Liver (tissue), 9 donors: ENCODE data around the gene SNAPC4. TPM values are rescaled to one million over a fixed set of nuclear protein-coding genes. Genes with fewer than 3 reads are reported as not detected.
A peak's percentile ranks its signal among the peaks of the same experiment; 100 is the strongest.

Source experiments
- DNase-seq: peaks from one replicate; pipeline ENCODE4 v3.0.0-alpha.2; 2017; ENCODE audit warnings: low spot score
- H3K27ac ChIP-seq, 2 donors: one replicate each; pipeline ENCODE4 v1.7.0; 2013; ENCODE audit warnings: inconsistent platforms in 2 of 2, low read length in 2 of 2, control low read depth in 1 of 2, low read depth in 1 of 2, mild to moderate bottlenecking in 1 of 2
- H3K27me3 ChIP-seq, 4 donors: one replicate each; pipeline versions ENCODE4 v1.6.1 to v1.7.0; 2013; ENCODE audit warnings: low read length in 3 of 4, inconsistent platforms in 1 of 4, mild to moderate bottlenecking in 1 of 4, moderate library complexity in 1 of 4; ENCODE audit not compliant: control insufficient read depth in 4 of 4, insufficient read depth in 4 of 4
- H3K36me3 ChIP-seq, 4 donors: one replicate each; pipeline versions ENCODE4 v1.6.1 to v1.7.0; 2013; ENCODE audit warnings: low read length in 3 of 4, mild to moderate bottlenecking in 3 of 4, low read depth in 1 of 4, moderate library complexity in 1 of 4; ENCODE audit not compliant: control insufficient read depth in 4 of 4, insufficient read depth in 3 of 4
- H3K4me1 ChIP-seq, 4 donors: one replicate each; pipeline versions ENCODE4 v1.6.1 to v1.7.0; 2013; ENCODE audit warnings: low read length in 3 of 4, mild to moderate bottlenecking in 3 of 4, moderate library complexity in 1 of 4; ENCODE audit not compliant: control insufficient read depth in 4 of 4, insufficient read depth in 4 of 4
- H3K4me3 ChIP-seq, 3 donors: one replicate each; pipeline versions ENCODE4 v1.6.1 to v1.7.0; 2013; ENCODE audit warnings: low read length in 3 of 3, control low read depth in 1 of 3, low read depth in 1 of 3, mild to moderate bottlenecking in 1 of 3
- H3K9ac ChIP-seq, 2 donors: one replicate each; pipeline ENCODE4 v1.7.0; 2013; ENCODE audit warnings: low read length in 2 of 2, mild to moderate bottlenecking in 2 of 2, moderate library complexity in 2 of 2, control low read depth in 1 of 2, low read depth in 1 of 2
- H3K9me3 ChIP-seq, 4 donors: one replicate each; pipeline versions ENCODE4 v1.6.1 to v1.7.0; 2013; ENCODE audit warnings: low read length in 3 of 4; ENCODE audit not compliant: control insufficient read depth in 4 of 4
- ATF3 ChIP-seq: IDR thresholded peaks from 2 replicates; pipeline ENCODE4 v1.6.1; 2016; ENCODE audit warnings: antibody characterized with exemption
- CTCF ChIP-seq: fragments of 150-350 bp; IDR thresholded peaks from 2 replicates; pipeline ENCODE4 v1.5.1; 2017; ENCODE audit warnings: improper control_type of control experiment, low read depth, low read length; ENCODE audit not compliant: missing input control
- EGR1 ChIP-seq, 2 donors: IDR thresholded peaks; 2 replicates each; pipeline ENCODE4 v1.6.1; 2016 to 2018; ENCODE audit warnings: antibody characterized with exemption in 2 of 2, low read depth in 2 of 2
- FOXA1 ChIP-seq: IDR thresholded peaks from 2 replicates; pipeline ENCODE4 v1.6.1; 2016; ENCODE audit warnings: antibody characterized with exemption
- FOXA2 ChIP-seq: IDR thresholded peaks from 2 replicates; pipeline ENCODE4 v1.6.1; 2016; ENCODE audit warnings: antibody characterized with exemption
- GABPA ChIP-seq, 2 donors: IDR thresholded peaks in 1 of 2; conservative IDR thresholded peaks in 1 of 2; 2 replicates each; pipeline ENCODE4 v1.6.1; 2016; ENCODE audit warnings: antibody characterized with exemption in 2 of 2, mild to moderate bottlenecking in 1 of 2, moderate library complexity in 1 of 2
- HNF4A ChIP-seq, 2 donors: conservative IDR thresholded peaks; 2 replicates each; pipeline ENCODE4 v1.6.1; 2016; ENCODE audit warnings: antibody characterized with exemption in 2 of 2, mild to moderate bottlenecking in 2 of 2
- HNF4G ChIP-seq: IDR thresholded peaks from 2 replicates; pipeline ENCODE4 v1.6.1; 2016; ENCODE audit warnings: antibody characterized with exemption
- JUND ChIP-seq, 2 donors: IDR thresholded peaks; 2 replicates each; pipeline ENCODE4 v1.6.1; 2016; ENCODE audit warnings: antibody characterized with exemption in 2 of 2
- MAX ChIP-seq: IDR thresholded peaks from 2 replicates; pipeline ENCODE4 v1.6.1; 2016; ENCODE audit warnings: antibody characterized with exemption
- NR2F2 ChIP-seq: IDR thresholded peaks from 2 replicates; pipeline ENCODE4 v1.6.1; 2016; ENCODE audit warnings: antibody characterized with exemption
- RAD21 ChIP-seq, 2 donors: IDR thresholded peaks; 2 replicates each; pipeline ENCODE4 v1.6.1; 2016; ENCODE audit warnings: antibody characterized with exemption in 2 of 2, mild to moderate bottlenecking in 2 of 2
- REST ChIP-seq: IDR thresholded peaks from 2 replicates; pipeline ENCODE4 v1.6.1; 2016; ENCODE audit warnings: antibody characterized with exemption, mild to moderate bottlenecking
- RXRA ChIP-seq, 2 donors: IDR thresholded peaks; 2 replicates each; pipeline ENCODE4 v1.6.1; 2017 to 2018; ENCODE audit warnings: antibody characterized with exemption in 2 of 2, mild to moderate bottlenecking in 1 of 2
- SP1 ChIP-seq: IDR thresholded peaks from 2 replicates; pipeline ENCODE4 v1.6.1; 2018; ENCODE audit warnings: antibody characterized with exemption, mild to moderate bottlenecking
- TAF1 ChIP-seq: conservative IDR thresholded peaks from 2 replicates; pipeline ENCODE4 v1.6.1; 2016; ENCODE audit warnings: antibody characterized with exemption, mild to moderate bottlenecking
- YY1 ChIP-seq: IDR thresholded peaks from 2 replicates; pipeline ENCODE4 v1.6.1; 2016; ENCODE audit warnings: antibody characterized with exemption, mild to moderate bottlenecking
- ZBTB33 ChIP-seq: IDR thresholded peaks from 2 replicates; pipeline ENCODE4 v1.6.1; 2016; ENCODE audit warnings: antibody characterized with exemption
- WGBS: extraction: QIAGEN DNeasy Blood & Tissue Kit; methylation state at CpG from one replicate; pipeline ENCODE4 v1.1.7; 2013; 5-methylcytosine and 5-hydroxymethylcytosine counted together
- polyA plus RNA-seq, 2 donors: library from polyadenylated mRNA; stranded (reverse) in 1 of 2; unstranded in 1 of 2; fragments of 200-250 nt in 1 of 2; fragments of >200 nt in 1 of 2; fragmentation: Nextera tagmentation in 1 of 2; extraction: Ambion mirVana in 1 of 2; gene quantifications; one replicate each; pipeline versions ENCODE4 v1.2.1 to v1.2.3, GENCODE V29; 2013 to 2015
- total RNA-seq, 2 donors: library from RNA; depleted of rRNA; stranded (reverse); fragments of >200 nt; gene quantifications; one replicate each; pipeline ENCODE4 v1.2.3, GENCODE V29; 2014
- donor health status: healthy.
- donor health status: healthy.
- donor health status: healthy.
- donor health status: healthy.
- donor health status: healthy.

The SNAPC4 gene
- total RNA-seq (1 to 10 TPM; 2.3 to 4.2 TPM), polyA plus RNA-seq (1 to 10 TPM in 1 of 2 donors, under 1 TPM in 1; 0.75 to 3.9 TPM)

- 6% methylated on average over 71 of the region's 71 CpGs for WGBS
- peak; percentile 89 for DNase-seq
- H3K4me1 ChIP-seq: peaks cover 6 to 48% (median 35%) of the 10 kb centered on the region in 4 donors
- peak within 1 kb of the TSS; percentile 11 to 80 for H3K27ac ChIP-seq
- peak within 1 kb of the TSS; percentile 50 to 56 for H3K9ac ChIP-seq
- no peaks in the 10 kb centered on the region for H3K9me3 ChIP-seq
- peaks cover 2 to 29% (median 5%) of the 10 kb centered on the region in 4 donors for H3K36me3 ChIP-seq
- no peaks in the 10 kb centered on the region for H3K27me3 ChIP-seq
- no peak for TF ChIP-seq ZBTB33
- no peak for TF ChIP-seq EGR1 (IDR thresholded peaks at IDR 0.05; ENCODE audit: low read depth in 2 of 2)
- no peak for TF ChIP-seq MAX
- no peak for TF ChIP-seq TAF1
- no peak for TF ChIP-seq NR2F2
- peak; percentile 90 for TF ChIP-seq CTCF
- TF ChIP-seq RAD21 (IDR thresholded peaks at IDR 0.05): peak; percentile 68 to 80
- TF ChIP-seq YY1: peak; percentile 14
- no peak for TF ChIP-seq SP1
- TF ChIP-seq JUND (IDR thresholded peaks at IDR 0.05): no peak
- TF ChIP-seq ATF3: no peak
- no peak for TF ChIP-seq FOXA1
- no peak for TF ChIP-seq HNF4G
- TF ChIP-seq RXRA (IDR thresholded peaks at IDR 0.05): no peak
- TF ChIP-seq HNF4A (conservative IDR thresholded peaks at IDR 0.05): no peak
- TF ChIP-seq REST: no peak
- TF ChIP-seq GABPA (IDR thresholded peaks at IDR 0.05 in 1 of 2, conservative IDR thresholded peaks at IDR 0.05 in 1 of 2): peak; percentile 57 to 90
- TF ChIP-seq FOXA2: no peak
- peak within 1 kb of the TSS; percentile 68 to 86 (median 80) for H3K4me3 ChIP-seq
Observed at GRCh38 chr9:136400038-136400834, at the start of gene SNAPC4. SNAPC4 (minus strand) TSS chr9:136400170; CDS start chr9:136398428, 1,742 bp downstream.
